IPS-20b (cell line): Measurements from ENCODE around the gene TFCP2L1.

Experiments
- H3K27ac ChIP-seq: one replicate; pipeline ENCODE4 v1.5.1; 2013; ENCODE audit warnings: low read length
- H3K27me3 ChIP-seq: 2 replicates; pipeline ENCODE4 v1.6.1; 2013; ENCODE audit warnings: mild to moderate bottlenecking, low read length, inconsistent platforms; ENCODE audit not compliant: insufficient read depth
- H3K36me3 ChIP-seq: 2 replicates; pipeline ENCODE4 v1.6.1; 2013; ENCODE audit warnings: low read depth, mild to moderate bottlenecking, inconsistent platforms, low read length, moderate library complexity; ENCODE audit not compliant: insufficient read depth
- H3K4me1 ChIP-seq: 2 replicates; pipeline ENCODE4 v1.6.1; 2013; ENCODE audit warnings: mild to moderate bottlenecking, control low read depth, inconsistent platforms, low read length, moderate library complexity; ENCODE audit not compliant: insufficient read depth
- H3K4me3 ChIP-seq: 2 replicates; pipeline ENCODE4 v1.5.1; 2013; ENCODE audit warnings: mild to moderate bottlenecking, low read length, inconsistent platforms
- H3K9ac ChIP-seq: 2 replicates; pipeline ENCODE4 v1.6.1; 2013; ENCODE audit warnings: low read depth, mild to moderate bottlenecking, inconsistent platforms, low read length, moderate library complexity
- H3K9me3 ChIP-seq: 2 replicates; pipeline ENCODE4 v1.6.1; 2013; ENCODE audit warnings: mild to moderate bottlenecking, low read depth, low read length, inconsistent platforms; ENCODE audit not compliant: insufficient read depth

TFCP2L1 gene

GRCh38 chr2:121258051-121258450 lies 27.0 kb downstream of the TFCP2L1 start:
- Histone ChIP-seq H3K4me1 (no peaks in the 10 kb centered on the region; the same call in 1 of the 2 replicates), H3K9me3 (no peaks in the 10 kb centered on the region), H3K36me3 (no peaks in the 10 kb centered on the region), H3K4me3 (no peak overlapping the region), H3K9ac (no peak overlapping the region), H3K27ac (no peak overlapping the region), H3K27me3 (no peaks in the 10 kb centered on the region)

GRCh38 chr2:121257480-121257840 lies 27.5 kb downstream of the TFCP2L1 start:
- no peak overlapping the region for H3K4me3 ChIP-seq
- no peaks in the 10 kb centered on the region for H3K36me3 ChIP-seq
- no peaks in the 10 kb centered on the region; the same call in 1 of the 2 replicates for H3K4me1 ChIP-seq
- H3K27me3 ChIP-seq = no peaks in the 10 kb centered on the region
- H3K9me3 ChIP-seq = no peaks in the 10 kb centered on the region
- no peak overlapping the region for H3K27ac ChIP-seq
- H3K9ac ChIP-seq = no peak overlapping the region

GRCh38 chr2:121256720-121257479 lies 28.1 kb downstream of the TFCP2L1 start:
- no peak overlapping the region for H3K4me3 ChIP-seq
- H3K27me3 ChIP-seq = no peaks in the 10 kb centered on the region
- no peak overlapping the region for H3K9ac ChIP-seq
- no peaks in the 10 kb centered on the region for H3K9me3 ChIP-seq
- H3K36me3 ChIP-seq = no peaks in the 10 kb centered on the region
- no peaks in the 10 kb centered on the region; the same call in 1 of the 2 replicates for H3K4me1 ChIP-seq
- no peak overlapping the region for H3K27ac ChIP-seq

- H3K9me3 ChIP-seq = no peaks in the 10 kb centered on the region
- no peak overlapping the region for H3K9ac ChIP-seq
- no peak overlapping the region for H3K4me3 ChIP-seq
- no peak overlapping the region for H3K27ac ChIP-seq
- no peaks in the 10 kb centered on the region for H3K36me3 ChIP-seq
- no peaks in the 10 kb centered on the region; the same call in 1 of the 2 replicates for H3K4me1 ChIP-seq
- no peaks in the 10 kb centered on the region for H3K27me3 ChIP-seq
Observed at GRCh38 chr2:121255358-121255757, 29.6 kb downstream of the TFCP2L1 start.

GRCh38 chr2:121254748-121255147 lies 30.3 kb downstream of the TFCP2L1 start:
- no peak overlapping the region for H3K4me3 ChIP-seq
- H3K9ac ChIP-seq = no peak overlapping the region
- no peaks in the 10 kb centered on the region for H3K36me3 ChIP-seq
- no peak overlapping the region for H3K27ac ChIP-seq
- H3K9me3 ChIP-seq = no peaks in the 10 kb centered on the region
- H3K27me3 ChIP-seq = no peaks in the 10 kb centered on the region
- H3K4me1 ChIP-seq = no peaks in the 10 kb centered on the region; the same call in 1 of the 2 replicates

GRCh38 chr2:121253674-121254240 lies 31.2 kb downstream of the TFCP2L1 start:
- H3K27ac ChIP-seq = no peak overlapping the region
- H3K9ac ChIP-seq = no peak overlapping the region
- no peaks in the 10 kb centered on the region for H3K36me3 ChIP-seq
- no peak overlapping the region for H3K4me3 ChIP-seq
- no peaks in the 10 kb centered on the region for H3K9me3 ChIP-seq
- H3K27me3 ChIP-seq = no peaks in the 10 kb centered on the region
- H3K4me1 ChIP-seq = no peaks in the 10 kb centered on the region; the same call in 1 of the 2 replicates

- Histone ChIP-seq H3K27me3 (no peaks in the 10 kb centered on the region), H3K27ac (no peak overlapping the region), H3K4me3 (no peak overlapping the region), H3K9me3 (no peaks in the 10 kb centered on the region), H3K4me1 (no peaks in the 10 kb centered on the region; the same call in 1 of the 2 replicates), H3K9ac (no peak overlapping the region), H3K36me3 (no peaks in the 10 kb centered on the region)
Observed at GRCh38 chr2:121253021-121253673, 31.9 kb downstream of the TFCP2L1 start.

- no peak overlapping the region for H3K9ac ChIP-seq
- no peak overlapping the region for H3K4me3 ChIP-seq
- no peaks in the 10 kb centered on the region for H3K27me3 ChIP-seq
- H3K27ac ChIP-seq = no peak overlapping the region
- no peaks in the 10 kb centered on the region for H3K36me3 ChIP-seq
- H3K4me1 ChIP-seq = no peaks in the 10 kb centered on the region
- no peaks in the 10 kb centered on the region for H3K9me3 ChIP-seq
Observed at GRCh38 chr2:121251497-121251896, 33.5 kb downstream of the TFCP2L1 start.

GRCh38 chr2:121248766-121249343 lies 36.1 kb downstream of the TFCP2L1 start:
- no peaks in the 10 kb centered on the region for H3K27me3 ChIP-seq
- H3K4me1 ChIP-seq = no peaks in the 10 kb centered on the region
- no peaks in the 10 kb centered on the region for H3K36me3 ChIP-seq

GRCh38 chr2:121247971-121248370 lies 37.0 kb downstream of the TFCP2L1 start:
- H3K9ac ChIP-seq = no peak overlapping the region
- no peaks in the 10 kb centered on the region for H3K9me3 ChIP-seq
- no peaks in the 10 kb centered on the region for H3K36me3 ChIP-seq
- no peaks in the 10 kb centered on the region for H3K27me3 ChIP-seq
- no peak overlapping the region for H3K27ac ChIP-seq
- no peak overlapping the region for H3K4me3 ChIP-seq
- H3K4me1 ChIP-seq = no peaks in the 10 kb centered on the region

More at GRCh38 chr2:121248766-121249343, 36.1 kb downstream of the TFCP2L1 start:
- H3K9ac ChIP-seq = no peak overlapping the region
- H3K9me3 ChIP-seq = no peaks in the 10 kb centered on the region
- H3K27ac ChIP-seq = no peak overlapping the region
- no peak overlapping the region for H3K4me3 ChIP-seq

GRCh38 chr2:121247534-121247933 lies 37.5 kb downstream of the TFCP2L1 start:
- H3K9me3 ChIP-seq = no peaks in the 10 kb centered on the region
- no peak overlapping the region for H3K4me3 ChIP-seq
- H3K9ac ChIP-seq = no peak overlapping the region
- no peaks in the 10 kb centered on the region for H3K27me3 ChIP-seq
- no peak overlapping the region for H3K27ac ChIP-seq
- H3K4me1 ChIP-seq = no peaks in the 10 kb centered on the region
- no peaks in the 10 kb centered on the region for H3K36me3 ChIP-seq
